CD4-positive, alpha-beta T cell treated with Interleukin-21 for 1 hour (primary cell): ENCODE results near the gene NAA16.
"Not testable (repeated sequence)": the region's sequence is repeated elsewhere in the genome, so short reads cannot be mapped to it uniquely, and the experiment has no call there.

Experiments used
- DNase-seq: peaks from one replicate; pipeline ENCODE4 v3.0.0-alpha.2; 2020

NAA16 gene

GRCh38 chr13:41306271-41307145, 4.6 kb upstream of the NAA16 start:
- DNase-seq = no peak

- DNase-seq = no peak
These were observed 3.0 kb upstream of the NAA16 start for GRCh38 chr13:41307884-41308640.

GRCh38 chr13:41311406-41312175, 524 bp downstream of the NAA16 start:
- peak; percentile 57 for DNase-seq

- peak; percentile 17 for DNase-seq
These were observed 1.1 kb downstream of the NAA16 start for GRCh38 chr13:41312176-41312500.

GRCh38 chr13:41313117-41313516, 2.0 kb downstream of the NAA16 start:
- no peak for DNase-seq

GRCh38 chr13:41313659-41314197, 2.7 kb downstream of the NAA16 start:
- DNase-seq = no peak

GRCh38 chr13:41315443-41316047, 4.5 kb downstream of the NAA16 start:
- peak; percentile 1 for DNase-seq

- no peak for DNase-seq
These were observed 6.2 kb downstream of the NAA16 start for GRCh38 chr13:41317243-41317642.

GRCh38 chr13:41325752-41326151, 14.7 kb downstream of the NAA16 start:
- DNase-seq = no peak

- DNase-seq = no peak
These were observed 15.6 kb downstream of the NAA16 start for GRCh38 chr13:41326661-41327060.

- DNase-seq = no peak
These were observed 17.1 kb downstream of the NAA16 start for GRCh38 chr13:41327994-41328790.

GRCh38 chr13:41332829-41333228, 21.8 kb downstream of the NAA16 start:
- no peak for DNase-seq

GRCh38 chr13:41334810-41335209, 23.7 kb downstream of the NAA16 start:
- no peak for DNase-seq

- DNase-seq = no peak
These were observed 33.3 kb downstream of the NAA16 start for GRCh38 chr13:41344358-41344757.

- DNase-seq = no peak
These were observed 34.3 kb downstream of the NAA16 start for GRCh38 chr13:41345165-41345913.

GRCh38 chr13:41345914-41346589, 35.0 kb downstream of the NAA16 start:
- no peak for DNase-seq

- DNase-seq = peak; percentile 88
These were observed 42.1 kb downstream of the NAA16 start for GRCh38 chr13:41352935-41353840.

- no peak for DNase-seq
These were observed 43.3 kb downstream of the NAA16 start for GRCh38 chr13:41354416-41354815.

GRCh38 chr13:41356385-41356648, 45.2 kb downstream of the NAA16 start:
- not testable (repeated sequence) for DNase-seq

- DNase-seq = peak; percentile 73
These were observed 45.7 kb downstream of the NAA16 start for GRCh38 chr13:41356786-41357185.
